GM19397 (cell line): Measurements from ENCODE around the gene SLC22A23.

Experiments used
- ATAC-seq: cut with Tn5 transposase; IDR thresholded peaks from one replicate; pipeline ENCODE4 v1.9.1; 2021; ENCODE audit warnings: mild to moderate bottlenecking, moderate library complexity; ENCODE audit not compliant: unreplicated experiment

SLC22A23 gene

GRCh38 chr6:3231247-3232016 lies 225.4 kb downstream of the SLC22A23 start:
- ATAC-seq = no peak

GRCh38 chr6:3230900-3231246 lies 226.0 kb downstream of the SLC22A23 start:
- ATAC-seq = no peak

GRCh38 chr6:3230256-3230882 lies 226.5 kb downstream of the SLC22A23 start:
- ATAC-seq = no peak

- ATAC-seq = no peak
These were observed 227.2 kb downstream of the SLC22A23 start for GRCh38 chr6:3229566-3230178.

- no peak for ATAC-seq
These were observed 227.9 kb downstream of the SLC22A23 start for GRCh38 chr6:3228771-3229565.

- no peak for ATAC-seq
These were observed 228.7 kb downstream of the SLC22A23 start for GRCh38 chr6:3228046-3228671.

GRCh38 chr6:3227363-3228045 lies 229.3 kb downstream of the SLC22A23 start, which contains the start of gene TUBB2B:
TUBB2B (minus strand) TSS chr6:3227653; CDS start chr6:3227543, 110 bp downstream.
- ATAC-seq = no peak

- ATAC-seq = no peak
These were observed 230.1 kb downstream of the SLC22A23 start for GRCh38 chr6:3226481-3227362.

GRCh38 chr6:3226042-3226441 lies 230.8 kb downstream of the SLC22A23 start:
- no peak for ATAC-seq

- ATAC-seq = no peak
These were observed 234.3 kb downstream of the SLC22A23 start for GRCh38 chr6:3222506-3223038.

- no peak for ATAC-seq
These were observed 235.3 kb downstream of the SLC22A23 start for GRCh38 chr6:3221578-3221977.

GRCh38 chr6:3220366-3220765 lies 236.5 kb downstream of the SLC22A23 start:
- ATAC-seq = no peak
